Peyer's patch (tissue), 4 donors: ENCODE data around the gene NPTXR. TPM values are rescaled to one million over a fixed set of nuclear protein-coding genes. Genes with fewer than 3 reads are reported as not detected.

ENCODE experiments used
- DNase-seq, 3 donors: peaks; one replicate each; pipeline ENCODE4 v3.0.0-alpha.2; 2017 to 2019
- H3K27ac ChIP-seq, 4 donors: fragments of 200-600 bp; sonication (generic); one replicate each; pipeline ENCODE4 v1.5.1; 2016 to 2019
- H3K27me3 ChIP-seq, 2 donors: fragments of 200-600 bp; sonication (generic); one replicate each; pipeline ENCODE4 v1.5.1; 2019
- H3K36me3 ChIP-seq, 3 donors: fragments of 200-600 bp; sonication (generic); one replicate each; pipeline ENCODE4 v1.5.1; 2016 to 2019
- H3K4me1 ChIP-seq, 4 donors: fragments of 200-600 bp; sonication (generic); one replicate each; pipeline ENCODE4 v1.5.1; 2016 to 2019
- H3K4me3 ChIP-seq, 4 donors: fragments of 200-600 bp; sonication (generic); 1 replicate in 3 of 4; 2 replicates in 1 of 4; pipeline ENCODE4 v1.5.1; 2016 to 2019; ENCODE audit warnings: mild to moderate bottlenecking in 1 of 4
- H3K9me3 ChIP-seq, 4 donors: fragments of 200-600 bp; sonication (generic); one replicate each; pipeline ENCODE4 v1.5.1; 2016 to 2019; ENCODE audit warnings: mild to moderate bottlenecking in 1 of 4
- CTCF ChIP-seq, 6 experiments: fragments of 450-650 bp in 4 of 6; fragments of 200-600 bp in 2 of 6; sonication (generic) in 1 of 6; IDR thresholded peaks; one replicate each; pipeline ENCODE4 v1.5.1; 2017 to 2019; ENCODE audit warnings: antibody characterized with exemption in 6 of 6, mild to moderate bottlenecking in 3 of 6, moderate library complexity in 1 of 6
- POLR2A ChIP-seq, 2 donors: fragments of 450-650 bp; IDR thresholded peaks; one replicate each; pipeline ENCODE4 v1.5.1; 2017; ENCODE audit warnings: antibody characterized with exemption in 2 of 2, mild to moderate bottlenecking in 2 of 2, moderate library complexity in 2 of 2
- total RNA-seq, 4 donors: library from RNA; depleted of rRNA; stranded (reverse); fragments of >200 nt; gene quantifications; one replicate each; pipeline ENCODE4 v1.1.0, GENCODE V29; 2016

NPTXR gene
- total RNA-seq, 4 donors from 2014 or later, result 0.53 to 2.8 (median 1.1) TPM

- Histone ChIP-seq H3K4me3 (no peak overlapping the region), H3K36me3 (no peaks in the 10 kb centered on the region), H3K4me1 (no peaks in the 10 kb centered on the region), H3K27me3 (no peaks in the 10 kb centered on the region), H3K9me3 (no peaks in the 10 kb centered on the region), H3K27ac (no peak overlapping the region)
- TF ChIP-seq CTCF (IDR thresholded peaks at IDR 0.05) (no peak), POLR2A (IDR thresholded peaks at IDR 0.05) (no peak)
- no peak for DNase-seq
Measured at GRCh38 chr22:38773363-38773946, 70.4 kb downstream of the NPTXR start.

- Histone ChIP-seq H3K36me3 (no peaks in the 10 kb centered on the region), H3K9me3 (no peaks in the 10 kb centered on the region), H3K4me1 (no peaks in the 10 kb centered on the region), H3K27me3 (no peaks in the 10 kb centered on the region), H3K4me3 (no peak overlapping the region), H3K27ac (no peak overlapping the region)
- TF ChIP-seq CTCF (IDR thresholded peaks at IDR 0.05) (no peak), POLR2A (IDR thresholded peaks at IDR 0.05) (no peak)
- DNase-seq, result no peak
Measured at GRCh38 chr22:38772623-38772873, 71.3 kb downstream of the NPTXR start.

GRCh38 chr22:38770257-38770949 lies 73.4 kb downstream of the NPTXR start:
- Histone ChIP-seq H3K27ac (no peak overlapping the region), H3K36me3 (no peaks in the 10 kb centered on the region), H3K4me3 (no peak overlapping the region), H3K9me3 (no peaks in the 10 kb centered on the region), H3K4me1 (peaks cover 0 to 4% (median 0%) of the 10 kb centered on the region in 4 donors), H3K27me3 (no peaks in the 10 kb centered on the region)
- TF ChIP-seq POLR2A (IDR thresholded peaks at IDR 0.05) (no peak), CTCF (IDR thresholded peaks at IDR 0.05) (no peak)
- DNase-seq, result no peak

Other genes with a start within 250 kb of the NPTXR start
- gene FAM227A, start 187.6 kb downstream of the NPTXR start, total RNA-seq, result 10 to 100 TPM in 1 of 4 donors, 1 to 10 TPM in 1, not detected in 2; 2.6 to 18.2 TPM
- 10 to 100 TPM in 2 of 4 donors, 1 to 10 TPM in 2; 6.6 to 19.5 (median 12.3) TPM for gene CBY1, start 187.4 kb downstream of the NPTXR start, total RNA-seq
- gene TOMM22, start 162.1 kb downstream of the NPTXR start, total RNA-seq, result 10 to 100 TPM; 19.6 to 35.5 (median 28.9) TPM
- 100 to 1,000 TPM in 3 of 4 donors, 10 to 100 TPM in 1; 77.6 to 156 (median 121) TPM for gene JOSD1, start 143.1 kb downstream of the NPTXR start, total RNA-seq
- gene GTPBP1, start 138.1 kb downstream of the NPTXR start, total RNA-seq, result 100 to 1,000 TPM in 3 of 4 donors, 10 to 100 TPM in 1; 72.5 to 182 (median 131) TPM
- 100 to 1,000 TPM; 171 to 291 (median 248) TPM for gene SUN2, start 88.0 kb downstream of the NPTXR start, total RNA-seq
- gene DNAL4, start 49.9 kb downstream of the NPTXR start, total RNA-seq, result 10 to 100 TPM in 3 of 4 donors, not detected in 1; 15.2 to 21.6 (median 16.2) TPM
- 10 to 100 TPM in 2 of 4 donors, 1 to 10 TPM in 2; 7.0 to 35.5 (median 10.7) TPM for gene CBX6, start 28.2 kb upstream of the NPTXR start, total RNA-seq
- 1 to 10 TPM in 1 of 4 donors, not detected in 3; 9.1 TPM for gene APOBEC3A, start 113.6 kb upstream of the NPTXR start, total RNA-seq
- 1 to 10 TPM in 3 of 4 donors, not detected in 1; 1.1 to 2.7 (median 1.9) TPM for gene APOBEC3B, start 138.3 kb upstream of the NPTXR start, total RNA-seq
- 10 to 100 TPM in 1 of 4 donors, 1 to 10 TPM in 3; 4.1 to 35.5 (median 4.4) TPM for gene APOBEC3C, start 170.2 kb upstream of the NPTXR start, total RNA-seq
- gene APOBEC3D, start 177.1 kb upstream of the NPTXR start, total RNA-seq, result 1 to 10 TPM; 2.6 to 8.3 (median 3.6) TPM
- gene APOBEC3F, start 196.8 kb upstream of the NPTXR start, total RNA-seq, result 1 to 10 TPM in 3 of 4 donors, under 1 TPM in 1; 0.70 to 8.3 (median 1.6) TPM
- 1 to 10 TPM; 2.1 to 8.3 (median 4.7) TPM for gene APOBEC3G, start 233.2 kb upstream of the NPTXR start, total RNA-seq